HEK293 (cell line): ENCODE data around the gene AMIGO1.

ENCODE experiments used
- CTCF ChIA-PET: fragments of 350-600 bp; formaldehyde crosslinking; extraction: SDS; loops from one replicate; lab custom pipeline; 2021; ENCODE audit warnings: antibody characterized with exemption; lab: Yijun Ruan, JAX
- POLR2A ChIA-PET: fragments of 300-600 bp; formaldehyde crosslinking; extraction: SDS; loops from one replicate; lab custom pipeline; 2020; ENCODE audit warnings: antibody characterized with exemption, inconsistent platforms; lab: Yijun Ruan, JAX
- H3K27ac ChIP-seq: fragments of 200-500 bp; sonication (Bioruptor generic); 2 replicates; pipeline ENCODE4 v1.5.1; 2014; ENCODE audit warnings: low read depth, low read length, control low read depth, inconsistent platforms; ENCODE audit errors: extremely low read depth
- H3K36me3 ChIP-seq, 2 experiments: fragments of 200-500 bp in 1 of 2; sonication (Bioruptor generic) in 1 of 2; 1 replicate in 1 of 2; 2 replicates in 1 of 2; pipeline ENCODE4 v1.5.1; 2014 to 2017; ENCODE audit warnings: inconsistent platforms in 2 of 2, low read length in 2 of 2; ENCODE audit not compliant: control insufficient read depth in 2 of 2, insufficient read depth in 1 of 2
- H3K4me1 ChIP-seq: fragments of 200-500 bp; sonication (Bioruptor generic); 2 replicates; pipeline ENCODE4 v1.5.1; 2014; ENCODE audit warnings: mild to moderate bottlenecking, low read length, inconsistent platforms; ENCODE audit not compliant: control insufficient read depth, insufficient read depth
- H3K4me3 ChIP-seq: 2 replicates; pipeline ENCODE4 v1.5.1; 2011; ENCODE audit warnings: low read depth, mild to moderate bottlenecking, control low read depth, low read length, moderate library complexity
- H3K9me3 ChIP-seq: fragments of 200-500 bp; sonication (Bioruptor generic); 2 replicates; pipeline ENCODE4 v1.5.1; 2014; ENCODE audit warnings: low read depth, low read length, inconsistent platforms; ENCODE audit not compliant: control insufficient read depth, insufficient read depth
- AEBP2 ChIP-seq: fragments of 450-650 bp; formaldehyde crosslinking; IDR thresholded peaks from 2 replicates; pipeline ENCODE4 v1.5.1; 2016; ENCODE audit warnings: missing biosample characterization, missing genetic modification characterization, borderline replicate concordance
- PRDM4 ChIP-seq: fragments of 450-650 bp; formaldehyde crosslinking; IDR thresholded peaks from 2 replicates; pipeline ENCODE4 v1.5.1; 2017; ENCODE audit warnings: missing biosample characterization, missing genetic modification characterization
- REST ChIP-seq: fragments of 450-650 bp; formaldehyde crosslinking; IDR thresholded peaks from 2 replicates; pipeline ENCODE4 v1.5.1; 2016; ENCODE audit warnings: missing biosample characterization, missing genetic modification characterization
- ZNF10 ChIP-seq: fragments of 450-650 bp; formaldehyde crosslinking; IDR thresholded peaks from 2 replicates; pipeline ENCODE4 v1.5.1; 2017; ENCODE audit warnings: missing biosample characterization, missing genetic modification characterization
- ZNF146 ChIP-seq: fragments of 450-650 bp; formaldehyde crosslinking; IDR thresholded peaks from 2 replicates; pipeline ENCODE4 v1.5.1; 2016; ENCODE audit warnings: missing biosample characterization, missing genetic modification characterization
- ZNF175 ChIP-seq: fragments of 450-650 bp; formaldehyde crosslinking; IDR thresholded peaks from 2 replicates; pipeline ENCODE4 v1.5.1; 2016; ENCODE audit warnings: missing biosample characterization, missing genetic modification characterization
- ZNF239 ChIP-seq: fragments of 450-650 bp; formaldehyde crosslinking; IDR thresholded peaks from 2 replicates; pipeline ENCODE4 v1.5.1; 2016; ENCODE audit warnings: missing biosample characterization, missing genetic modification characterization
- ZNF311 ChIP-seq: fragments of 450-650 bp; formaldehyde crosslinking; IDR thresholded peaks from 2 replicates; pipeline ENCODE4 v1.5.1; 2017; ENCODE audit warnings: missing biosample characterization, missing genetic modification characterization, borderline replicate concordance
- ZNF37A ChIP-seq: fragments of 450-650 bp; IDR thresholded peaks from 2 replicates; pipeline ENCODE4 v1.5.1; 2018; ENCODE audit warnings: missing biosample characterization, missing genetic modification characterization
- ZNF394 ChIP-seq: fragments of 450-650 bp; formaldehyde crosslinking; IDR thresholded peaks from 2 replicates; pipeline ENCODE4 v1.5.1; 2016; ENCODE audit warnings: missing biosample characterization, missing genetic modification characterization, mild to moderate bottlenecking, moderate library complexity, borderline replicate concordance
- ZNF639 ChIP-seq: fragments of 450-650 bp; formaldehyde crosslinking; IDR thresholded peaks from 2 replicates; pipeline ENCODE4 v1.5.1; 2016; ENCODE audit warnings: missing biosample characterization, missing genetic modification characterization
- ZNF776 ChIP-seq: fragments of 450-650 bp; formaldehyde crosslinking; IDR thresholded peaks from 2 replicates; pipeline ENCODE4 v1.5.0; 2017; ENCODE audit warnings: missing biosample characterization, missing genetic modification characterization, borderline replicate concordance
- ZNF830 ChIP-seq: fragments of 450-650 bp; IDR thresholded peaks from 2 replicates; pipeline ENCODE4 v1.5.0; 2018; ENCODE audit warnings: missing biosample characterization, missing genetic modification characterization, low read depth, mild to moderate bottlenecking, moderate library complexity
- ZSCAN30 ChIP-seq: fragments of 450-650 bp; IDR thresholded peaks from 2 replicates; pipeline ENCODE4 v1.5.1; 2018; ENCODE audit warnings: missing biosample characterization, mild to moderate bottlenecking, missing genetic modification characterization, moderate library complexity
- TF ChIP-seq, protein P1 (sequence below): fragments of 450-650 bp; formaldehyde crosslinking; IDR thresholded peaks from 2 replicates; pipeline ENCODE4; 2016; ENCODE audit warnings: missing biosample characterization, missing genetic modification characterization

Gene AMIGO1

GRCh38 chr1:109479311-109479710, 30.2 kb downstream of the AMIGO1 start:
- H3K27ac ChIP-seq: no peak overlapping the region
- no peak overlapping the region for H3K4me3 ChIP-seq
- ChIA-PET POLR2A (no interaction called here), CTCF (interaction anchor here (1.0 to 2.1 kb wide), 4 partner anchors 10 to 53 kb away, joined by 4 to 7 read pairs (median 5); no protein-coding TSS in a partner anchor)
- no peaks in the 10 kb centered on the region for H3K36me3 ChIP-seq
- TF ChIP-seq ZNF394 (tag by site-specific recombination) (no peak), ZSCAN30 (no peak), ZNF37A (tag by site-specific recombination) (no peak), ZNF639 (tag by site-specific recombination) (no peak), ZNF776 (tag by site-specific recombination) (no peak), PRDM4 (tag by site-specific recombination) (no peak), ZNF311 (tag by site-specific recombination) (no peak), ZNF146 (no peak)
- no peaks in the 10 kb centered on the region for H3K9me3 ChIP-seq
- H3K4me1 ChIP-seq: no peaks in the 10 kb centered on the region

GRCh38 chr1:109478806-109479205, 30.7 kb downstream of the AMIGO1 start:
- POLR2A ChIA-PET: no interaction called here
- H3K27ac ChIP-seq: no peak overlapping the region
- CTCF ChIA-PET: interaction anchor here (0.6 to 2.1 kb wide), 5 partner anchors 10 to 54 kb away, joined by 3 to 7 read pairs (median 5); partner anchors contain the start of gene CYB561D1
- H3K4me1 ChIP-seq: no peaks in the 10 kb centered on the region
- no peaks in the 10 kb centered on the region for H3K36me3 ChIP-seq
- H3K9me3 ChIP-seq: no peaks in the 10 kb centered on the region
- TF ChIP-seq ZNF830 (tag by site-specific recombination): no peak
- no peak for TF ChIP-seq AEBP2 (tag by site-specific recombination)
- TF ChIP-seq ZNF239: no peak
- TF ChIP-seq ZNF175 (tag by site-specific recombination): no peak
- TF ChIP-seq, protein P1, sequence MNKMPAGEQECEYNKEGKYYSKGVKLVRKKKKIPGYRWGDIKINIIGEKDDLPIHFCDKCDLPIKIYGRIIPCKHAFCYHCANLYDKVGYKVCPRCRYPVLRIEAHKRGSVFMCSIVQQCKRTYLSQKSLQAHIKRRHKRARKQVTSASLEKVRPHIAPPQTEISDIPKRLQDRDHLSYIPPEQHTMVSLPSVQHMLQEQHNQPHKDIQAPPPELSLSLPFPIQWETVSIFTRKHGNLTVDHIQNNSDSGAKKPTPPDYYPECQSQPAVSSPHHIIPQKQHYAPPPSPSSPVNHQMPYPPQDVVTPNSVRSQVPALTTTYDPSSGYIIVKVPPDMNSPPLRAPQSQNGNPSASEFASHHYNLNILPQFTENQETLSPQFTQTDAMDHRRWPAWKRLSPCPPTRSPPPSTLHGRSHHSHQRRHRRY (tag by site-specific recombination): no peak
- peak; percentile 95 for TF ChIP-seq REST (tag by site-specific recombination)
- peak; percentile 56; the same call in 1 of the 2 replicates for TF ChIP-seq ZNF10
- H3K4me3 ChIP-seq: no peak overlapping the region
